Lower lobe of right lung (tissue), 2 donors: Measurements from ENCODE around the gene CSNK1D. TPM values are rescaled to one million over a fixed set of nuclear protein-coding genes. Genes with fewer than 3 reads are reported as not detected.
A peak's percentile ranks its signal among the peaks of the same experiment; 100 is the strongest.

Experiments used
- ATAC-seq, 2 donors: fragments of 200-7000 bp; cut with Tn5 transposase; one replicate each; pipeline ENCODE4 v1.9.1; 2020 to 2022; ENCODE audit warnings: mild to moderate bottlenecking in 2 of 2, moderate library complexity in 2 of 2
- DNase-seq: peaks from one replicate; pipeline ENCODE4 v3.0.0-alpha.2; 2020
- H3K27ac ChIP-seq: fragments of 200-600 bp; one replicate; pipeline ENCODE4 v1.8.0; 2022
- H3K27me3 ChIP-seq: fragments of 200-600 bp; one replicate; pipeline ENCODE4 v1.8.0; 2022; ENCODE audit warnings: low read depth
- H3K36me3 ChIP-seq: fragments of 200-600 bp; one replicate; pipeline ENCODE4 v1.8.0; 2022; ENCODE audit warnings: mild to moderate bottlenecking
- H3K4me1 ChIP-seq: fragments of 200-600 bp; one replicate; pipeline ENCODE4 v1.8.0; 2022
- H3K4me3 ChIP-seq: fragments of 200-600 bp; one replicate; pipeline ENCODE4 v1.8.0; 2022; ENCODE audit warnings: mild to moderate bottlenecking
- H3K9me3 ChIP-seq: fragments of 200-600 bp; one replicate; pipeline ENCODE4 v1.8.0; 2022
- CTCF ChIP-seq: fragments of 200-600 bp; IDR thresholded peaks from one replicate; pipeline ENCODE4 v1.8.0; 2022; ENCODE audit warnings: antibody characterized with exemption, mild to moderate bottlenecking
- intact Hi-C: fragments of 100-400 bp; cut with DNase I; formaldehyde crosslinking; loops from one replicate; pipeline ENCODE4 v1.11.0; 2022
- total RNA-seq: library from RNA; stranded (reverse); fragmentation: NEBNext Ultra II Directional; extraction: Animal tissue kit (Norgen Biotek cat#: 25700); gene quantifications from one replicate; pipeline ENCODE4 v1.2.1, GENCODE V29; 2021
- donor health status: DM: no; HTN: yes; CAD: no; lungs with severe emphysema.

The CSNK1D gene
- total RNA-seq, 1 donor from 2014 or later, result 146 TPM

GRCh38 chr17:82250868-82251500 is 22.5 kb downstream of the CSNK1D start:
- DNase-seq, result peak; percentile 37
- no peak for ATAC-seq
- Histone ChIP-seq H3K27me3 (no peaks in the 10 kb centered on the region), H3K4me1 (peaks cover 19% of the 10 kb centered on the region), H3K9me3 (no peaks in the 10 kb centered on the region), H3K4me3 (no peak overlapping the region), H3K36me3 (peaks cover 87% of the 10 kb centered on the region), H3K27ac (no peak overlapping the region)
- intact Hi-C loops, result no loop called here
- TF ChIP-seq CTCF, result no peak

DNA sequence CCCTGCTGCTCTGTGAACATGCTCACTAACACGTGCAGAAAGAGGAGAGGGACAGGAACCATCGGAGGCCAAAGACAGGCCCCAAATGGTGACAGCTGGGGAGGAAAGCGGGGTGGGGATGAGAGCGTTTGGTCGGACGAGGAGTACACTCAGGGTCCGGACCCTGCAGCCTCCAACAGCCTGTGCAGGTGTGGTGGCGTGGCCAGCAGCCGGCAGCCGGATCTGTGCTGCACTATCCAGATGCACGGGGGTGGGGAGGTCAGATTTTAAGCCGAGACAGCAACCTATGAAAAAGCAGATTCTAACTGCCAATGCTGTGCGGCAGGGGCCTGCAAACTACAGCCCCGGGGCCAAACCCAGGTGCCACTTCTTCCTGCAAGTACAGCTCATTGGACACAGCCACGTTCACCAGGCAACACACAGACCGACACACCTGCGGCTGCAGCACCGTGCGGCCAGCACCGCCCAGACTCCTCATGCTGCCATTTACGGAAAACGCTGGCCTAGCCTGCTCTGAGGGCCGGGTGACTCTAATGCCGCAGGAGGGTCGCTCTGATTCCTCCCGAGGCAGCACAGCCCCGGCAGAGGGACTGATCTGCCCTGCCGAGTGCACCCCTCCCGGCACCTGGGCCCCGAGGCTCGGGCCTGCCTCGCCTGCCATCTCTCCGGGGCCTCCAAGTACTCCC is 23.5 kb downstream of the CSNK1D start:
- no peaks in the 10 kb centered on the region for H3K9me3 ChIP-seq
- intact Hi-C loops, result no loop called here
- no peak for ATAC-seq
- H3K36me3 ChIP-seq, result peaks cover 87% of the 10 kb centered on the region
- H3K4me1 ChIP-seq, result peaks cover 19% of the 10 kb centered on the region
- no peak overlapping the region for H3K27ac ChIP-seq
- no peak overlapping the region for H3K4me3 ChIP-seq
- DNase-seq, result peak; percentile 35
- no peaks in the 10 kb centered on the region for H3K27me3 ChIP-seq
- TF ChIP-seq CTCF, result no peak

DNA sequence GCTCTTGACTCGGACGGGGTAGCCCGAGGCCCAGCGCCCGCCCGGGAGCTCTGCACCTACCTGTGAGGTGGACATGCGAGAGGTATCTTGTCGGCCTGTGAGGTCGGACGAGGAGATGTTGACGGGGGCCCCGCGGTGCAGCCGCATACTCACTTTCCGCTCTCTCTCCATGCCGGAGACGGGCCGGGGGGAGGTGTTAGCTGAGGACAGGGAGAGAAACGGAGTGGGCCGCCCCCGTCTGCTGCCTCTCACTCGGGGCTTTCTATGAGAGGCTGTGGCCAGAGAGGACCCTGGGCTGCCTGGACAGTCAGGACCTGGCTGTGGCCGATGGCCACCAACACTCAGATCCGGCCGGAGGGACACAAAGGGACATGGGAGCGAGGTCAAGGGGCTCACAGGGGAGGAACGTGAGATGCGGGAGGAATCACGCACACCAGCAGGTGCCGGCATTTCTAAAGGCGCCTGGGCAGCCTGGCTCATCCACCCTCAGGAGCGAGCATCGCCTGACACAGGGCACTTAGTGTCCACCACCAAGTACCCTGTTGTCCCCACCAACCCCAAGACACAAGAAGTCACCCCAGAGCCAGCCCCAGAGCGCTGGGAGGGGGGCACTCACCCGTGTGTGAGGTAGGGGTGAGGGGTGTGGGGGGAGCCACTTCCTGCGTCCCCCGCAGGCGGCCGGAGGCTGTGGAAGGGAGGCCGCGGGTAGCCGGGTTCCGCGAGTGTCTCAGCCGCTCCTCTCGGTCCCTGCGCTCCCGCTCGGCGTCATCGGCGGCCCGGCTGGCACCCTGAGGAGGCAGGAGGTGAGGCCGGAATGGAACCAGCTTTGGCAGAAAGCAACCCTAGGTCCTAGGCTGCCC is 24.5 kb downstream of the CSNK1D start:
- Histone ChIP-seq H3K36me3 (peaks cover 96% of the 10 kb centered on the region), H3K9me3 (no peaks in the 10 kb centered on the region), H3K4me1 (peaks cover 19% of the 10 kb centered on the region), H3K27ac (no peak overlapping the region), H3K4me3 (no peak overlapping the region), H3K27me3 (no peaks in the 10 kb centered on the region)
- no peak for ATAC-seq
- no peak for TF ChIP-seq CTCF
- intact Hi-C loops, result no loop called here
- peak; percentile 45 for DNase-seq

DNA sequence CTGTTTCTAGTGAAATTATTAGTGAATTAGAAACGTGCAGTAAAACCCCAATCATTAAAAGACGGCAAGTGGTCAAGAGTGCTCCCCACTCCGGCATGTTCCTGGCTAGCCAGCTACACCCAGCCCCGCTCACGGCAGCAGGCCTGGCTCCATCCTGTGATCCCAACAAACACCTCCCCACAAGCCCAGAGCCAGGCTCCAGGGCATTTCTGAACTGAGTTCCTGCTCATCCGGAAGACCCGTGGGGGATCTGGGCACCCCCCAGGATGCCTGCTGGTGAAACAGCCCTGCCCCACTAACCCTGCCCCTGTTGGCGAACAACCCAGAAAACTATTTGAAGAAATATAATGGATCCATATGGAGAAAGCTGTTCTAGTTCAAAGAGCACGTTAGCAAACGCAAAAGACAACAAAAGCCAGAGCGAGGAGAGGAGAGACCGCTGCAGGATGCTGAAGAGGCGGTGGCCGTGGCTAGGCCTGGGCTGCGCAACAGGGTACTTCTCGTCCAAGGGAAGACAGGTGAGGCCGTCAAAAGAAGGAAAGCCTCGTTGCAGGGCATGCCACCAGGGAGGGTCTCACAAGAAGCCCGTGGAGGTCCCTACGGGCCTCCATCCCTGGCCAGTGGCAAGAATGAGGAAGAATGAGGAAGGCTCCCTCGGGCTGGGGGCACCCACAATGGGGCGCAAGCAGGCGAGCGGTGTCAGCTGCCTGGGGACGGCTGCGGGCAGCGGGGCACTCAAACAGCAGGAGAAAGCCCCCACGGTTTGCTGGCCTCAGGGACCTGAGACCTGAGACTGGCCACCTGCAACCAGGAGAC is 25.4 kb downstream of the CSNK1D start:
- intact Hi-C loops, result no loop called here
- Histone ChIP-seq H3K4me1 (peaks cover 27% of the 10 kb centered on the region), H3K9me3 (no peaks in the 10 kb centered on the region), H3K27me3 (no peaks in the 10 kb centered on the region), H3K36me3 (peaks cover 100% of the 10 kb centered on the region), H3K4me3 (no peak overlapping the region), H3K27ac (no peak overlapping the region)
- ATAC-seq (no peak), DNase-seq (peak; percentile 39)
- no peak for TF ChIP-seq CTCF
